Fibroblast of lung (primary cell): ENCODE measurements around the gene CHN2.

Source experiments
- CTCF ChIP-seq, 2 donors: IDR thresholded peaks in 1 of 2; conservative IDR thresholded peaks in 1 of 2; 1 replicate in 1 of 2; 2 replicates in 1 of 2; pipeline ENCODE4 v1.5.1; 2011 to 2012; ENCODE audit warnings: low read length in 2 of 2, control low read depth in 1 of 2, inconsistent platforms in 1 of 2, low read depth in 1 of 2, mild to moderate bottlenecking in 1 of 2
- EZH2 ChIP-seq: IDR thresholded peaks from 2 replicates; pipeline ENCODE4 v1.5.1; 2012; ENCODE audit warnings: low read length, control low read depth, mild to moderate bottlenecking; ENCODE audit errors: missing control alignments

GRCh38 chr7:29209745-29210144 lies 15.2 kb downstream of the CHN2 start:
- TF ChIP-seq CTCF (conservative IDR thresholded peaks at IDR 0.05 in 1 of 2, IDR thresholded peaks at IDR 0.05 in 1 of 2; ENCODE audit: low read depth in 1 of 2, low read length in 2 of 2) (no peak), EZH2 (no peak)
